Esophagus muscularis mucosa (tissue), 4 donors: ENCODE data around the gene GADD45A. TPM values are rescaled to one million over a fixed set of nuclear protein-coding genes. Genes with fewer than 3 reads are reported as not detected.

Source experiments
- DNase-seq: peaks from one replicate; pipeline ENCODE4 v3.0.0-alpha.2; 2017; ENCODE audit errors: extremely low spot score
- H3K27ac ChIP-seq, 4 donors: fragments of 200-600 bp; sonication (generic); replicated peaks in 1 of 4; 1 replicate in 3 of 4; 2 replicates in 1 of 4; pipeline ENCODE4 v1.5.1; 2016 to 2019; ENCODE audit warnings: mild to moderate bottlenecking in 1 of 4
- H3K27me3 ChIP-seq, 4 donors: fragments of 200-600 bp; sonication (generic); one replicate each; pipeline versions ENCODE4 v1.5.1 to v1.6.0; 2016 to 2019
- H3K36me3 ChIP-seq, 4 donors: fragments of 200-600 bp; sonication (generic); one replicate each; pipeline ENCODE4 v1.5.1; 2016 to 2019
- H3K4me1 ChIP-seq, 4 donors: fragments of 200-600 bp; sonication (generic); one replicate each; pipeline ENCODE4 v1.5.1; 2016 to 2019
- H3K4me3 ChIP-seq, 4 donors: fragments of 200-600 bp; sonication (generic); 1 replicate in 2 of 4; 2 replicates in 2 of 4; pipeline ENCODE4 v1.5.1; 2016 to 2019; ENCODE audit warnings: mild to moderate bottlenecking in 4 of 4, moderate library complexity in 1 of 4
- H3K9me3 ChIP-seq, 4 donors: fragments of 200-600 bp; sonication (generic); 1 replicate in 3 of 4; 2 replicates in 1 of 4; pipeline ENCODE4 v1.5.1; 2016 to 2019
- EP300 ChIP-seq: sonication (generic); formaldehyde crosslinking; IDR thresholded peaks from one replicate; pipeline ENCODE4 v1.6.1; 2017; ENCODE audit warnings: antibody characterized with exemption
- POLR2A ChIP-seq: fragments of 450-650 bp; IDR thresholded peaks from one replicate; pipeline ENCODE4 v1.6.1; 2017; ENCODE audit warnings: antibody characterized with exemption, moderate library complexity, mild to moderate bottlenecking, low read depth
- POLR2AphosphoS5 ChIP-seq, 2 donors: sonication (generic); formaldehyde crosslinking; IDR thresholded peaks; one replicate each; pipeline ENCODE4 v1.6.1; 2017; ENCODE audit warnings: antibody characterized with exemption in 2 of 2
- WGBS: methylation state at CpG from one replicate; pipeline ENCODE4 v1.1.5; 2018; 5-methylcytosine and 5-hydroxymethylcytosine counted together
- intact Hi-C: fragments of 100-400 bp; cut with DNase I; formaldehyde crosslinking; loops from one replicate; pipeline ENCODE4 v1.15.1; 2023
- total RNA-seq, 4 donors: library from RNA; depleted of rRNA; stranded (reverse); fragments of >200 nt; gene quantifications; one replicate each; pipeline versions ENCODE4 v1.1.0 to v1.2.1, GENCODE V29; 2016
- TF ChIP-seq, protein P1 (sequence below), 3 experiments: fragments of 200-600 bp in 2 of 3; fragments of 450-650 bp in 1 of 3; sonication (generic) in 2 of 3; IDR thresholded peaks; one replicate each; pipeline ENCODE4 v1.5.1; 2017 to 2019; ENCODE audit warnings: antibody characterized with exemption in 3 of 3, mild to moderate bottlenecking in 2 of 3, moderate library complexity in 1 of 3

Gene GADD45A
- total RNA-seq, 4 donors from 2014 or later, result 51.1 to 80.8 (median 66.5) TPM

DNA sequence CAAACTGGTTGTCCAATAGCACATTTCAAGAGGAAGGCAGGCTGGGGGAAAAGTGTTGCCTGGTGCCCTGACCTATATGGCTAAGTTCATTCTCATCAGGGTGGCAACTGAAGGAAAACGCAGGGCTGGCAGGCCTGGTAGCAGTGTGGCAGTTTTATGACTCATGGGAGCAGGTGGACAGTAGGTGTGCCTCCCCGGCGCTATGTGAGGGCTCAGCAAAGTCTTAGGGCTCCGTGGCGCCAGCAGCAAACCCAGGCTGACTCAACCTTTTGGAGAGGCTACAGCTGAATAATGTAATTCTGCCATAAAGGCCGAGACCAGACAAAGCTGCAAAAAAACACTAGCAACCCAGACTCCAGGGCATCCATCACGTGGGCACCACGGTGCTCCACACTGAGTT lies 23.6 kb downstream of the GADD45A start:
- H3K27me3 ChIP-seq, result no peaks in the 10 kb centered on the region
- peaks cover 0 to 29% (median 17%) of the 10 kb centered on the region in 4 donors for H3K36me3 ChIP-seq
- TF ChIP-seq, protein P1, sequence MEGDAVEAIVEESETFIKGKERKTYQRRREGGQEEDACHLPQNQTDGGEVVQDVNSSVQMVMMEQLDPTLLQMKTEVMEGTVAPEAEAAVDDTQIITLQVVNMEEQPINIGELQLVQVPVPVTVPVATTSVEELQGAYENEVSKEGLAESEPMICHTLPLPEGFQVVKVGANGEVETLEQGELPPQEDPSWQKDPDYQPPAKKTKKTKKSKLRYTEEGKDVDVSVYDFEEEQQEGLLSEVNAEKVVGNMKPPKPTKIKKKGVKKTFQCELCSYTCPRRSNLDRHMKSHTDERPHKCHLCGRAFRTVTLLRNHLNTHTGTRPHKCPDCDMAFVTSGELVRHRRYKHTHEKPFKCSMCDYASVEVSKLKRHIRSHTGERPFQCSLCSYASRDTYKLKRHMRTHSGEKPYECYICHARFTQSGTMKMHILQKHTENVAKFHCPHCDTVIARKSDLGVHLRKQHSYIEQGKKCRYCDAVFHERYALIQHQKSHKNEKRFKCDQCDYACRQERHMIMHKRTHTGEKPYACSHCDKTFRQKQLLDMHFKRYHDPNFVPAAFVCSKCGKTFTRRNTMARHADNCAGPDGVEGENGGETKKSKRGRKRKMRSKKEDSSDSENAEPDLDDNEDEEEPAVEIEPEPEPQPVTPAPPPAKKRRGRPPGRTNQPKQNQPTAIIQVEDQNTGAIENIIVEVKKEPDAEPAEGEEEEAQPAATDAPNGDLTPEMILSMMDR (IDR thresholded peaks at IDR 0.05), result no peak
- TF ChIP-seq POLR2A (no peak), POLR2AphosphoS5 (IDR thresholded peaks at IDR 0.05) (no peak), EP300 (no peak)
- H3K4me1 ChIP-seq, result peaks cover 48 to 52% (median 50%) of the 10 kb centered on the region in 4 donors
- no peak overlapping the region for H3K27ac ChIP-seq
- no peaks in the 10 kb centered on the region for H3K9me3 ChIP-seq
- 91% methylated on average over 5 of the region's 8 CpGs for WGBS
- H3K4me3 ChIP-seq, result no peak overlapping the region
- DNase-seq, result no peak
- intact Hi-C loops, result no loop called here

DNA sequence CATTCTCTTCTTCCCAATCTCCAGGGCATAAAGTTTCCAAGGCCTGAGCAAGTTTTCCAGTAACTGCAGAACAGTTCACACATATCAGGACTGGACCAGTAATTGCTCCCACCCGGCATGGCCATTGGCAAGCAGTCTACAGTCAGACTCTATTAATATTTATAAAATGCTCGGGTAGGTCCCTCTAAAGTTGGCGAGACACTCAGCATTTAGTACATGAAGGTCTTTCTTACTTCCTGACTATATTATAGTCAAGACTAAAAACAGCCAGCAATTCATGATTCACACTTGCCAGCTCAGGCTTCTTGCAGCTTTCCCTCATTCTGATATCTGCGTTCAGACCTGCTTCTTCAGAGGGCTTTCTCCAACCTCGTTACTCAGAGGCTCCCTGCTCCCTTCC lies 25.4 kb downstream of the GADD45A start:
- WGBS, result 54% methylated on average over 5 of the region's 5 CpGs
- Histone ChIP-seq H3K27ac (peak overlapping the region in 2 of 4 donors; percentile 17 to 31), H3K9me3 (no peaks in the 10 kb centered on the region), H3K4me3 (no peak overlapping the region), H3K4me1 (peaks cover 55 to 64% (median 59%) of the 10 kb centered on the region in 4 donors), H3K27me3 (no peaks in the 10 kb centered on the region), H3K36me3 (peaks cover 0 to 11% (median 2%) of the 10 kb centered on the region in 4 donors)
- intact Hi-C loops, result no loop called here
- no peak for DNase-seq
- TF ChIP-seq, protein P1 (IDR thresholded peaks at IDR 0.05), result no peak
- TF ChIP-seq POLR2AphosphoS5 (IDR thresholded peaks at IDR 0.05) (no peak), POLR2A (no peak), EP300 (no peak)

DNA sequence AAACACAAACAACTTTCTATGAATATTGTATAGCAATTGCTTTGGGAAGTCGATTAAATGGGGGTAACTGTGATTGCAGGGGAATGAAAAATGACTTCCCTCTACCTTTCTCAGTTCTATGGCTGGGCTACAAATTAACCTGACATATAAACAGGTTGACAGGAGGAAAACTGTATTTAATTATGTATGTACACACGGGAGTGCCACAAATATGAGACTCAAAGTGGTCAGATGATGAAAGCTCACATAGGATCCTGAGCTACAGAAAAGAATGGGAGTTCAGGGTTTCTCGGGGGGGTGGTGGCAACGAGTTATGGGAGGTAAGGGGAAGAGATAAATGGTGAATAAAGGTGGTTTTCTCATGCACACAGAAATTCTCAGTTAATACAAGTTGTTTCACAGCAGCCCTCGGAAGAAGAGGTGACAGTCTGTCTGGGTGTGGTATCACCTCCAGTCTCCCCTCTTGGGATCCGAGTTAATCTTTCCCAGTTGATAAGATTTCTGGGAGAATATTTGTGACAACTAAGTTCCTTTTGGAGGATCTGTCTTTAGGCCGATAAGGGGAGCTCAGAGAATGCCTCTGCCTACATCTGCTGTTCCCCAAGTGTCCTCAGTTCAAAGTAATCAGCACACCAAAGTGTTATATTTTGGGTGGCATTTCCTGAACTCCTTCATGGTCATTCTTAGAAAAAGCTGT lies 26.3 kb downstream of the GADD45A start:
- peaks cover 0 to 7% (median 0%) of the 10 kb centered on the region in 4 donors for H3K36me3 ChIP-seq
- peak overlapping the region in 1 of 4 donors; percentile 17 for H3K27ac ChIP-seq
- H3K4me1 ChIP-seq, result peaks cover 53 to 66% (median 59%) of the 10 kb centered on the region in 4 donors
- H3K27me3 ChIP-seq, result no peaks in the 10 kb centered on the region
- WGBS, result 86% methylated on average over 7 of the region's 7 CpGs
- TF ChIP-seq POLR2A, result no peak
- TF ChIP-seq, protein P1 (IDR thresholded peaks at IDR 0.05), result no peak
- no peak for TF ChIP-seq EP300
- no peak for TF ChIP-seq POLR2AphosphoS5 (IDR thresholded peaks at IDR 0.05)
- no peaks in the 10 kb centered on the region for H3K9me3 ChIP-seq
- no peak overlapping the region for H3K4me3 ChIP-seq
- intact Hi-C loops, result no loop called here
- no peak for DNase-seq

DNA sequence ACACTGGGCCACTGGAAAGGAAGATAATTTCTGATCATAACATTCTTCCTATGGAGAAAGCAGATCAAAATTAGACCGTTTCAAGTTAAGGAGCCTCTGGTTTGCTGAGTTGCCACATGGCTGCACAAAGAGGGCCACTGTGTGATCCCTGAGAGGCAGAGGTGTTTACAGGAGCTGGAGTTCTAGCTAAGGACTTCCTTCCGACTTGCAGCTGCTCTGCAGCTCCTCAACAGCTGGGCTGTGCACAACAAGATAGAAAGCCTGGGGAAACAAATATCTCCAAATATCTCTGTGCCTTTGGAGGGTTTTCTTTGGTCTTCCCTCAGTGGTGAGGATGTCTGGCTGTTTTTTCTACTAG lies 26.8 kb downstream of the GADD45A start:
- H3K4me3 ChIP-seq, result no peak overlapping the region
- intact Hi-C loops, result no loop called here
- WGBS, result 47% methylated on average over 2 of the region's 2 CpGs
- no peak for DNase-seq
- H3K27me3 ChIP-seq, result no peaks in the 10 kb centered on the region
- peaks cover 0 to 2% (median 0%) of the 10 kb centered on the region in 4 donors for H3K36me3 ChIP-seq
- H3K4me1 ChIP-seq, result peaks cover 49 to 66% (median 58%) of the 10 kb centered on the region in 4 donors
- no peak for TF ChIP-seq POLR2AphosphoS5 (IDR thresholded peaks at IDR 0.05)
- TF ChIP-seq POLR2A, result no peak
- TF ChIP-seq, protein P1 (IDR thresholded peaks at IDR 0.05), result no peak
- no peak for TF ChIP-seq EP300
- no peak overlapping the region for H3K27ac ChIP-seq
- no peaks in the 10 kb centered on the region for H3K9me3 ChIP-seq
